ENCODE data around the gene ZNF639.
"Not testable (repeated sequence)": the region's sequence is repeated elsewhere in the genome, so short reads cannot be mapped to it uniquely, and the experiment has no call there.

The ZNF639 gene

DNA sequence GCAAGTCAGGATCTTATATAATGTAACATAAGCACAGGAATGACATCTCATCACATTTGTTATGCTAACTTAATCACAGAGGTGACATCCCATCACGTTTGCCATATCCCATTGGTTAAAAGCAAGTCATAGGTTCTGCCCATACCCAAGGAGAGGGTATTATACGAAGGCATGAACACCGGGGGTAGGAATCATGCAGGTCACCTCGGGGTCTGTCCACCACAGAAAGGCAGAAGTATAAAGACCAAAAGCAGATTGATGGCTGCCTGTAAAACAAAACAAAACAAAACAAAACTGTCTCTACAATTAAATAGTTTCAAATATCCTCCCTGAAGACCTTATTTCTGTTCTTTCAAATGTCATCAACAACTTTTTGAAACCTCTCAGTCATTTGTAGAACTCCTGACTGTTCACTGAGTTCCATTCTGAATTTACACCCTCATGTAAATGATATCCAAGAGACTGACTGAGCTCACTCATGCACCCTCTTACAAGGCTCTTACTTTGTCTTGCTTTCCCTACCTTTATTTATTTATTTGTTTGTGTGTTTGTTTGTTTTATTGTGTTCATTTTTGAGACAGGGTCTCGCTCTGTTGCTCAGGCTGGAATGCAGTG lies 22.7 kb upstream of the ZNF639 start:
- DNase-seq (ENCODE audit: insufficient read length, low spot score): no peak
- TF ChIP-seq POLR2A (IDR thresholded peaks at IDR 0.05; ENCODE audit: low read depth, low read length): no peak
- FAIRE-seq: peak; percentile 43

DNA sequence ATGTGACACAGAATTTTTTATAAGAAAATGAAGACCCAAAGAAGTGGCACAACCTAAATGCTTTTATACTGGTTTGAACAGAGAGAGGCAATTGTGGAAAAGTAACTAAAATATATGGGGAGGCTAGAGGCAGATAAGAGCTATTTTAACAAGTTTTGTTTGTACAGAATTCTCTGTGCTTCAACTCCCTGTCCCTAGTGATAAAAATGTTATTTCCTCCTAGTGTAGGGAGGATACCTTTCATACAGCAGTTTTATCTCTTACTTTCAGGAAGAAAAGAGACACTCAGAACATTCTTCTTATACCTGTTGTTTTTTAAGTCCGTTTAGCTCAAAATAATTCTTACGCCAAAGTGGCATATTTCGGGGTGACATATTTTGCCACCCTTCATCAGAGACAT lies 21.2 kb upstream of the ZNF639 start:
- DNase-seq (ENCODE audit: insufficient read length, low spot score): no peak
- no peak for TF ChIP-seq POLR2A (IDR thresholded peaks at IDR 0.05; ENCODE audit: low read depth, low read length)
- no peak for FAIRE-seq

DNA sequence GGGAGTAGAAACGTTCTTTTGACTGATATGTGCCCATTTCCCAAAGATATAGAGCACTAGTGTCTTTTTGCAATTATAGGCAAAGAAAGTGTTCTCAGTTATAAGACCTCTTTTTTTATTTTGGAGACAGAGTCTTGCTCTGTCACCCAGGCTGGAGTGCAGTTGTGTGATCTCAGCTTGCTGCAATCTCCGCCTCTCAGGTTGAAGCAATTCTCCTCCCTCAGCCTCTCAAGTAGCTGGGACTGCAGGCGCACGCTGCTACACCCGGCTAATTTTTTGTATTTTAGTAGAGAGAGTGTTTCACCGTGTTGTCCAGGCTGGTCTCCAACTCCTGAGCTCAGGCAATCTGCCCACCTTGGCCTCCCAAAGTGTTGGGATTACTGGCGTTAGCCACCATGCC lies 20.7 kb upstream of the ZNF639 start:
- DNase-seq (ENCODE audit: insufficient read length, low spot score) (no peak), FAIRE-seq (no peak)
- no peak for TF ChIP-seq POLR2A (IDR thresholded peaks at IDR 0.05; ENCODE audit: low read depth, low read length)

DNA sequence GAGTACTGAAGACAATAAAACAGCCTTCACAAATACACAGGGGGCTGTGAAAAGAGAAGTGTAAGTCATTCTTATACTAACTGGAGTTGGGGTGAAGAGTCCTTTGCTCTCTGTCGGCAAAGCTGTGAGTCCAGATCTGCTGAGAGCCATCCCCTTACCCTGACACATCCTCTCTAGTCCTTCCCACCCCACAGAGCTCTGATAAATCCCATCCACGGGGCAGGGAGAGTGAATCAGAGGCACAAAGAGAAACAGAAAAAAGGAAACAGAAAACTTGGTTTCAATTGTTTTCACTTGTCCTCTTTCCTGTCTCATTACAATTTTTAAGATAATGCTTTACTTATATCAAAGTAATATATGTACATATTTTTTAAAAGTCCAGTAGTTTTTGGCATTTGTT lies 18.2 kb upstream of the ZNF639 start:
- TF ChIP-seq POLR2A (IDR thresholded peaks at IDR 0.05; ENCODE audit: low read depth, low read length): no peak
- DNase-seq (ENCODE audit: insufficient read length, low spot score): no peak
- peak; percentile 80 for FAIRE-seq

DNA sequence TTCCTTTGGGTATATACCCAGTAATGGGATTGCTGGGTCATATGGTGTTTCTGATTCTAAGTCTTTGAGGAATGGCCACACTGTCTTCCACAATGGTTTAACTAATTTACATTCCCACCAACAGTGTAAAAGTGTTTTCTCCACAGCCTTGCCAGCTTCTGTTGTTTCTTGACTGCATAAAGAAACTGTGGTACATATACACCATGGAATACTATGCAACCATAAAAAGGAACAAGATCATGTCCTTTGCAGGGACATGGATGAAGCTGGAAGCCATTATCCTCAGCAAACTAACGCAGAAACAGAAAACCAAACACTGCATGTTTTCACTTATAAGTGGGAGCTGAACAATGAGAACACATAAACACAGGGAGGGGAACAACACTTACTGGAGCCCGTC lies 15.5 kb upstream of the ZNF639 start:
- FAIRE-seq: not testable (repeated sequence)

DNA sequence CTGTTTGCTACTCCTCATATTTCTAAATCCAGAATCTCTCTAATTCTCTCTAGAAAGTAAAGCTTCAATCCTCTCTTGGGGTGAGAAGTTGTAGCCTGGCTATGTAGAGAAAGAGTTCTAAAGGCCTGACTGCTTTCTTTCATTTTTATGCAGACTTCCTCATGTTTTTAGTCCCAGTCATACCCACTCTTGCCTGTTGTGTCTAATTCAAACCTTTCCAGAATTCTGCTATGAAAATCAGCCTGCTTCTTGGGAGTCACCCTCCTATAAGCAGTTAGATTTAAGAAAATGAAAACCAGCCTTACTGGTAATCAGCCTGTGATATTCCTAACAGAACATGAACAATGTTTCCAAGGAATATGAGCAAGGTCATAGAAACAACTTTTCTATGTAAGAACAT lies 14.8 kb upstream of the ZNF639 start:
- no peak for TF ChIP-seq POLR2A (IDR thresholded peaks at IDR 0.05; ENCODE audit: low read depth, low read length)

More for the DNA sequence above, 15.5 kb upstream of the ZNF639 start:
- DNase-seq (ENCODE audit: insufficient read length, low spot score): not testable (repeated sequence)

DNA sequence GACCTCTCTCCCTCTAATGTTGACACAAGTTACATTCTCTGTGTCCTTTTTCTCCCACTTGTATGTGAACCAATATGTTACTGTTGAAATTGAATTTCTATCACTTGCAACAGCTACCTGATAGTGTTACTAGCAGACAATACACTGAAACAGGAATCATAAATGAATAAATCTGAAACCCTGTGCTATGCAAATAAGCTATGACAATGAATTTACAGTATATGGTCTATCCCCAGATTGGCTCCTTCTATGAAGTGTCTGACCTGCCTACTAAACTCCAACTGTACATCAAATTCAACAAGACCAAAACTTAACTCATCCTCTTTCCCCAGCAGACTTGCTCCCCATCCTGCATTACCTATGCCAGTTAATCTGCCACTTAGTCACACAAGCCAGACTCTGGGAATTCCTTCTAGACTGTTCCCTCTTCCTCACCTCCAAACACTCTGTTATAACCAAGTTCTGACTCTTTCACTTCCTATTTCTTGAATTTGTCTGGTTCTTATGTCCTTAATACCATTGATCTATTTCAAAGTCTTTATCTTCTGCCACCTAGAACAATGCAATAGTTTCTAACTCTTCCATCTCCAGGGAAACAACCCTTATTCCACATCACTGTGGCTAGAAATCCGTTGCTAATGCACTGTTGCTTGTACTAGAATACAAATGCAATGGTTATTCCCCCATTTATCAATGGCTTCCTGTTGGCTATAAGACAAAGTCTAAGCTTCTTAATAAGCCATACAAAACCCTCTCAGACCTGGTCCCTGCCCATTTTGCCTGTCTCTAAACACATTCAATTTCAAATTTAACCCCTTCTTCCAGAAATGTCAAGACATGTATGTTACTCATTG lies 13.4 kb upstream of the ZNF639 start:
- DNase-seq (ENCODE audit: insufficient read length, low spot score) (no peak), FAIRE-seq (peak; percentile 66)
- TF ChIP-seq POLR2A (IDR thresholded peaks at IDR 0.05; ENCODE audit: low read depth, low read length): no peak

More for the DNA sequence above, 14.8 kb upstream of the ZNF639 start:
- DNase-seq (ENCODE audit: insufficient read length, low spot score) (no peak), FAIRE-seq (no peak)

DNA sequence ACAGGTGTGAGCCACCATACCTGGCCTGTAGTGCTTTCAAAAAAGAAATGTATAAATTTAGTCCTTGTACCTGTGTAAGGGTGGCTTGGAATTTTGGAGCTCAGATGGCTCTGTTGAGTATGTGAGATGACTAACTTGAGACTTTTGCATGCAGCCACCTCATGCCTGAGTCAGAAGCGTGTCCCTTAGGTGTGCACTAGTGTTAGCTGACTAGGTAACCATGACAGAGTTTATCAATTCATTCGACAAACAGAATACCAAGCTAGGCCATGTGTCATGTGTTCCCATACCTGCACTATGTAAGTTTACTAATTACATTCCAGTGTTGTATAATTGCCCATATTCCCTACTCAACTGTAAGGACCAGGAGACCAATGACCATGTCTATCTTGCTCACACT lies 4.0 kb upstream of the ZNF639 start:
- DNase-seq (ENCODE audit: insufficient read length, low spot score) (no peak), FAIRE-seq (no peak)
- no peak for TF ChIP-seq POLR2A (IDR thresholded peaks at IDR 0.05; ENCODE audit: low read depth, low read length)

DNA sequence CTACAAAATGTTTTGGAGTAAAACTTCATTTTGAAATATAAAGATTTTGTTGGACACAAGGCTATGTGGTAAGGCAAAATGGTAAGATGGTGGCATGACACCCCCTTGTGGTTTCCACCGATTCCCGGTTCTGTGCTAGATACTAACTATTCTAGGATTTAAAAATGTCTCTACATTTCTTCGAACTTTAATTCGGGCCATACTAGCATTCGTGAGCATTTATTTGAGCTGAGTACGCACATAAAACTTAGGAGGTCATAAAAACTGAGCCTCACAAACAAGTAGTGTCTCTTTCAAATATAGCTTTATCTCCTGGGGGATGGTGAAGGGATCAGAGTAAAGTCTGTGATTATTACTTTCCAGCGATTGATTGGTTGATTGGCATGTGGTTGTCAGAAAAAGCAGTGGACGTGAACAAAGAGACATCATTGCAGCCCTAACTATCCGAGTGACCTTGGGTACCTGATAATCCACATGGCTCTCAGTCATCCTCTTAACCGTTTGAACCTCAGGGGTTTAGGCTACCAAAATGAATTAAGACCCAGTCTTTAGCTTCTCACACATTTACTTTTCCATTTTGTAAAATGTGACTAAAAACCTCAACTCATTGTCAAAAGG lies 1.1 kb upstream of the ZNF639 start:
- DNase-seq (ENCODE audit: insufficient read length, low spot score) (no peak), FAIRE-seq (peak; percentile 82)

DNA sequence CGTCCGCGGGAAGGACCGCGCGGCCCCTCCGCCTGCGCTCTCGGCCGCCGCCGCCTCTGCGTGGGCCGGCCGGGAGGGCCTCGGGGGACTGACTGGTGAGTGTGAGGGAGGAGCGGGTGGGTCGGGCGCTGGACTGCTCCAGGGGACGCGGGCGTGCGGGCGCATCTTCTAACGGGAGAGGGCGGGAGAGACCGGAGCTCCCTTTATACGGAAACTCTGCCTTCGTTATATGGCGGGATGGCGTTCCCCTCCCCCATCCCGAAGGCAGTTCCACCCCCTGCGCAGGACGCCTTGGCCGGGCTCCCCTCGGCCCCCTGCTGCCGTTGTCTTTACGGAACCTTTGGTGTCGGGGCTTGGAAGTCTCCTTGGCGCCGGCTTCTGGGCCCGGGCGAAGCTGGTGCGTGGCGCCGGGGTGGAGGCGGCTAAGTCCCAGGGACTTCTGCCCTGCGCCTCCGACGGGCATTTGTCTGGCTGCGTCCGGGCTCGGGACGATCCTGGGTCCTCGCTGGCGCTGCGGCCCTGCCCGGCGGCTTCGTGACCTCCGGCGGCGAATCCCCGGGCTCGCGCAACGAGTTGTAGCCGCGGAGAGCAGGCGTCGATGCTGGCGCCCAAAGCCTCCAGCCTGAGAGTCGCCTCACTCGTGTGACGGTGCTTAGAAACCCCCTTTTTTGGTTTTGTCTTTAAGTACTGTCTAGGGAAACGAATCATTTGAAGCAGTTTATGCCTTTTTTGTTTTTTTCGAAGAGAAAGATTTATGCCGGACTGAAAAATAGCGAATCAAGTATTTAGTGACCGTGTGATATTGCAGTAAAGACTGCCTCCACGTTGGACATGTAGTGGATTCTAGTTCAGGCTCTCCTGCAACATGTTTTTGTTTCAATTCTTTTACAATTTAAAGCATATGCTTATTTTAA lies 623 bp downstream of the ZNF639 start:
- FAIRE-seq (no peak), DNase-seq (ENCODE audit: insufficient read length, low spot score) (peak; percentile 49)
- no peak; the same call in 1 of the 2 replicates for TF ChIP-seq POLR2A (IDR thresholded peaks at IDR 0.05; ENCODE audit: low read depth, low read length)

More for the DNA sequence above, 1.1 kb upstream of the ZNF639 start:
- no peak for TF ChIP-seq POLR2A (IDR thresholded peaks at IDR 0.05; ENCODE audit: low read depth, low read length)

DNA sequence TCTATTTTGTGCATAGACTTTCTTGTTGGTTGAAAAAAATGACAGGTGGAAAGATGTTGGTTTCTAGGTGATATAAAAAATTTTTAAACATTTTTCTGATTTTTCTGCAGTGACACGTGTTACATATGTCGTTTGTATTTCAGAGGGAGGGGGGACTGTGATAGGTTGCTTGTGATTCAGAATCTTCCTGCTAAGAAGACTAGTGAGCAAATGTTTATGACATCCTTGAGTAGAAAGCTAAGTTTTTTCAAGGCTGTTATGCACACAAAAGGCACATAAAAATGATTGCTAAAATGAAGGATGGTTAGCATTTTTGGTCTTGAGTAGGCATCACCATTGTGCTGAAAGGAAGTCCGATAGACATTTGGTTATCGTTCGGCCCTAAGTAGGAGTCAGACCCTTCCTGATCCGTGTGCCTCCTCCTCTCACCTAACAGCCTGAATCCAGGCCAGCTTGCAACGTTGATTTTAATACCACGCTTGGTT lies 1.5 kb downstream of the ZNF639 start:
- TF ChIP-seq POLR2A (IDR thresholded peaks at IDR 0.05; ENCODE audit: low read depth, low read length): no peak
- DNase-seq (ENCODE audit: insufficient read length, low spot score): no peak
- peak; percentile 89 for FAIRE-seq

DNA sequence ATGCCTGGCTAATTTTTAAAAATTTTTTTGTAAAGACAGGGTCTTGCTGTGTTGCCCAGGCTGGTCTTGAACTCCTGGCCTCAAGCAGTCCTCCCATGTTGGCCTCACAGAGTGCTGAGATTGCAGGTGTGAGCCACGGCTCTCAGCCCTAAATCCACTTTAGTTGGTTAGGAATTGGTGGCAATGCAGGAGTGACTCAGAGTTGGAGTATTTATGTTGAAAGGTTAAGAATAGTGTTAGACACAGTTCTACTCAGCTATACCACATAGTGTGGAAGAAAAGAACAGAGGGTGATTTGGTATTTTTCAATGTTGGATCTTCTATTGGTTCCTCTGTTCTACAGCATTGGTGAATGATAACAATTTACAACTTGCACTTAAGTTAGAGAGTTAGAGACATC lies 7.6 kb downstream of the ZNF639 start:
- FAIRE-seq: peak; percentile 84
- DNase-seq (ENCODE audit: insufficient read length, low spot score): no peak
- TF ChIP-seq POLR2A (IDR thresholded peaks at IDR 0.05; ENCODE audit: low read depth, low read length): no peak

DNA sequence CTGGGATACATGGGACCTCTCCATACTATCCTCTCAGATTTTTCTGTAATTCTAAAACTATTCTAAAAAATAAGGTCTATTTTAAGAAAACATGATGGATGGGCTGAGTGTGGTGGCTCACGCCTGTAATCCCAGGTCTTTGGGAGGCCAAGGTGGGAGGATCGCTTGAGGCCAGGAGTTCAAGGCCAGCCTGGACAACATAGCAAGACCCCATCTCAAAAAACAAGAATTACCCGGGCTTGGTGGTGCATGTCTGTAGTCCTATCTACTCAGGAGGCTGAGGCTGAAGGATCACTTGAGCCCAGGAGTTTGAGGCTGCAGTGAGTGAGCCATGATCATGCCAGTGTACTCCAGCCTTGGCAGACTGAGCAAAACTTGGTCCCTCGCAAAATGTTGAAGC lies 9.4 kb downstream of the ZNF639 start:
- no peak for TF ChIP-seq POLR2A (IDR thresholded peaks at IDR 0.05; ENCODE audit: low read depth, low read length)
- FAIRE-seq: no peak
- no peak for DNase-seq (ENCODE audit: insufficient read length, low spot score)
